BLaER1 treated with 17β-estradiol and CSF1 and Interleukin-3, amounts not matched to agents 10 nM and 100 nM (cell line): ENCODE measurements around the gene ADIPOR2.

ENCODE experiments used
- H3K27ac ChIP-seq, 11 experiments: shearing (Covaris generic); formaldehyde crosslinking; 2 replicates each; pipeline ENCODE4 v1.8.1; 2022
- H3K27me3 ChIP-seq, 11 experiments: shearing (Covaris generic); formaldehyde crosslinking; 2 replicates each; pipeline ENCODE4 v1.8.1; 2022
- H3K36me3 ChIP-seq, 11 experiments: shearing (Covaris generic); formaldehyde crosslinking; 2 replicates each; pipeline ENCODE4 v1.8.1; 2022
- H3K4me1 ChIP-seq, 10 experiments: shearing (Covaris generic); formaldehyde crosslinking; 2 replicates each; pipeline ENCODE4 v1.8.1; 2022
- H3K4me2 ChIP-seq, 11 experiments: shearing (Covaris generic); formaldehyde crosslinking; 2 replicates each; pipeline ENCODE4 v1.8.1; 2022
- H3K4me3 ChIP-seq, 10 experiments: shearing (Covaris generic); formaldehyde crosslinking; 2 replicates each; pipeline ENCODE4 v1.8.1; 2022
- H3K9ac ChIP-seq, 11 experiments: shearing (Covaris generic); formaldehyde crosslinking; 2 replicates each; pipeline ENCODE4 v1.8.1; 2022
- H3K9me3 ChIP-seq, 11 experiments: shearing (Covaris generic); formaldehyde crosslinking; replicated peaks in 1 of 11; 2 replicates each; pipeline ENCODE4 v1.8.1; 2022
- H4K20me1 ChIP-seq, 11 experiments: shearing (Covaris generic); formaldehyde crosslinking; 2 replicates each; pipeline ENCODE4 v1.8.1; 2022
- Cebpa-rat ChIP-seq, 11 experiments: shearing (Covaris generic); IDR thresholded peaks; 2 replicates each; pipeline ENCODE4 v1.8.1; 2022

ADIPOR2 gene

GRCh38 chr12:1716215-1716862 is 25.5 kb downstream of the ADIPOR2 start:
- Histone ChIP-seq H3K27ac (peak overlapping the region in 3 of 11 experiments; percentile 11 to 26 (median 13); a peak in 2 of 22 replicates), H3K4me3 (no peak overlapping the region), H4K20me1 (peaks cover 13 to 100% (median 81%) of the 10 kb centered on the region in 11 experiments; a peak in 19 of 22 replicates), H3K4me1 (peaks cover 4 to 22% (median 15%) of the 10 kb centered on the region in 10 experiments; a peak in 19 of 20 replicates), H3K4me2 (peak overlapping the region in 7 of 11 experiments; percentile 19 to 44 (median 31); a peak in 10 of 22 replicates), H3K9me3 (peaks cover 35 to 63% (median 57%) of the 10 kb centered on the region in 11 experiments), H3K36me3 (peaks cover 27 to 80% (median 68%) of the 10 kb centered on the region in 11 experiments), H3K9ac (no peak overlapping the region), H3K27me3 (no peaks in the 10 kb centered on the region)
- no peak for TF ChIP-seq Cebpa-rat (IDR thresholded peaks at IDR 0.05)

DNA sequence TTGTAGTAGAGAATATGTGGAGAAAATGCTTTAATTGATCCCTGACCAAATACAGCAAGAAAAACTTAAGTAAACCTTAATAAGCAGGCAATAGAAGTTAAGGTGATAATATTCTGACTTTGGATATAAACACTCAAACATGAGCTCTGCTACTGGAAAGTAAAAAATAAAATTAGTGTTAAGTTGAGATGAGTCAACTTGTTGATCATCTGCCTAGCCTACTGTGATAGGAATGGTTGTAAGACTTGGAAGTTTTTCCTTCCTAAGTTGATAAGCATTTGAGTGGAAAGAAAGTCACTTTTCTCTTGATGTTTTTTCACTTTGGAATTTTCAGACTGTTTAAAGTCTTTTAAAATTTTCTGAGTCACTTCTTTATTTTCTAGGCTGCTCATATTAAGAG is 26.0 kb downstream of the ADIPOR2 start:
- Histone ChIP-seq H3K4me3 (no peak overlapping the region), H3K4me1 (peaks cover 0 to 17% (median 11%) of the 10 kb centered on the region in 10 experiments; a peak in 14 of 20 replicates), H3K9ac (no peak overlapping the region), H3K36me3 (peaks cover 27 to 82% (median 66%) of the 10 kb centered on the region in 11 experiments), H3K9me3 (peaks cover 35 to 58% (median 51%) of the 10 kb centered on the region in 11 experiments), H3K27ac (no peak overlapping the region), H3K27me3 (no peaks in the 10 kb centered on the region), H4K20me1 (peaks cover 18 to 100% (median 81%) of the 10 kb centered on the region in 11 experiments; a peak in 20 of 22 replicates), H3K4me2 (peak overlapping the region in 1 of 11 experiments; percentile 31; a peak in 2 of 22 replicates)
- TF ChIP-seq Cebpa-rat (IDR thresholded peaks at IDR 0.05) = no peak

DNA sequence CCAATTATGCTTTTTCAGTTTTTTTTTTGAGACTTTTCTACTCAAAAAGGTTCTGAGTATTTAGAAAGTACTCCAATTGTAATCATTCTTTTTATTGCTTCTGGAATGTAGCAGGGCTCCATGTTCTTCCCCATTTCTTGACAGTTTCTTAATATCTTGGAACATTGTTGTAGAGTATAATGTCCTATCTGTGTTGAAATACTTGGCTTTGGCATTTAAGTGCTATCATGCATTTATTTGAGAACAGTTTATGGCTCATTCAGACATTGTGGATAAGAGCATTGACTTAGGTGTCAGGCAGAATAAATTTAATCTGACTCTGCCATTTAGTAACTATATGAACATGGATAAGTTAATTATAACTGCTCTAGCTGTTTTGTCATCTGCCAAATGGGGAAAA is 28.3 kb downstream of the ADIPOR2 start:
- peaks cover 0 to 14% (median 11%) of the 10 kb centered on the region in 10 experiments; a peak in 14 of 20 replicates for H3K4me1 ChIP-seq
- no peaks in the 10 kb centered on the region for H3K27me3 ChIP-seq
- peaks cover 18 to 79% (median 60%) of the 10 kb centered on the region in 11 experiments for H3K36me3 ChIP-seq
- no peak overlapping the region for H3K9ac ChIP-seq
- H3K9me3 ChIP-seq = peaks cover 17 to 38% (median 29%) of the 10 kb centered on the region in 11 experiments
- H3K27ac ChIP-seq = no peak overlapping the region
- no peak overlapping the region for H3K4me2 ChIP-seq
- H3K4me3 ChIP-seq = no peak overlapping the region
- TF ChIP-seq Cebpa-rat (IDR thresholded peaks at IDR 0.05) = no peak
- peaks cover 25 to 100% (median 89%) of the 10 kb centered on the region in 11 experiments; a peak in 21 of 22 replicates for H4K20me1 ChIP-seq

DNA sequence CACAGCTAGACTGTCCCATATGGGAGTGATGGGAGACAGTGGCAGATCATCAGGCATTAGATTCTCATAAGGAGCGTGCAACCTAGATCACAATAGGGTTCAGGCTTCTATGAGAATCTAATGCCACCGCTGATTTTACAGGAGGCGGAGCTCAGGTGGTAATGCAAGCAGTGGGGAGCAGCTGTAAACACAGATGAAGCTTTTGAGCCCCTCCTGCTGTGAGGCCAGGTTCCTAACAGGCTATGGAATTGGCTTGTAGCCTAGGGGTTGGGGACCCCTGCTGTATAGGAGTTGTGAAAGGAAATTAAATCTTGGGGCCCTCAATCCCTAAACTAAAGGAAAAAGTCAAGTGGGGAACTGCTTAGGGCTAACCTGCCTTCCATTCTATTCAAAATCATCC is 29.6 kb downstream of the ADIPOR2 start:
- no peak overlapping the region for H3K4me3 ChIP-seq
- H3K4me1 ChIP-seq = peaks cover 0 to 14% (median 10%) of the 10 kb centered on the region in 10 experiments; a peak in 14 of 20 replicates
- H3K27ac ChIP-seq = no peak overlapping the region
- no peak for TF ChIP-seq Cebpa-rat (IDR thresholded peaks at IDR 0.05)
- peaks cover 4 to 29% (median 15%) of the 10 kb centered on the region in 11 experiments for H3K9me3 ChIP-seq
- no peak overlapping the region for H3K9ac ChIP-seq
- H3K36me3 ChIP-seq = peaks cover 10 to 79% (median 58%) of the 10 kb centered on the region in 11 experiments; a peak in 21 of 22 replicates
- no peaks in the 10 kb centered on the region for H3K27me3 ChIP-seq
- H4K20me1 ChIP-seq = peaks cover 25 to 100% (median 89%) of the 10 kb centered on the region in 11 experiments; a peak in 21 of 22 replicates
- no peak overlapping the region for H3K4me2 ChIP-seq

GRCh38 chr12:1723721-1724120 is 32.9 kb downstream of the ADIPOR2 start:
- Histone ChIP-seq H4K20me1 (peaks cover 16 to 100% (median 84%) of the 10 kb centered on the region in 11 experiments; a peak in 21 of 22 replicates), H3K27ac (no peak overlapping the region), H3K4me3 (no peak overlapping the region), H3K4me2 (no peak overlapping the region), H3K9ac (no peak overlapping the region), H3K36me3 (peaks cover 12 to 95% (median 72%) of the 10 kb centered on the region in 11 experiments; a peak in 20 of 22 replicates), H3K4me1 (peaks cover 0 to 16% (median 0%) of the 10 kb centered on the region in 10 experiments; a peak in 5 of 20 replicates), H3K27me3 (no peaks in the 10 kb centered on the region), H3K9me3 (peaks cover 0 to 36% (median 17%) of the 10 kb centered on the region in 11 experiments; a peak in 15 of 22 replicates)
- no peak for TF ChIP-seq Cebpa-rat (IDR thresholded peaks at IDR 0.05)

DNA sequence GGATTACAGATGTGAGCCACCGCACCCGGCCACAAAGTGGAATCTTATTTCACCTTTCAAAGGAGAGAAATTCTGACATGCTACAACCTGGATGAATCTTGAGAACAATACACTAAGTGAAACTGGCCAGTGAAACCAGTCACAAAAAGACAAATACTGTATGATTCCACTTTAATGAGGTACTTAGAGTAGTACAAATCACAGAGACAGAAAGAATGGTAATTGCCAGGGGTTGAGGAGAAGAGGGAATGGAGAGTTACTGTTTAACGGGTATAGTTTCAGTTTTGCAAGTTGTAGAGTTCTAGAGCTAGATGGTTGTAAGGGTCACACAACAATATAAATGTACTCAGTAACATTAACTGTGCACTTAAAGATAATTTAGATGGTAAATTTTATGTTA is 33.4 kb downstream of the ADIPOR2 start:
- Histone ChIP-seq H3K9me3 (peaks cover 0 to 36% (median 17%) of the 10 kb centered on the region in 11 experiments; a peak in 15 of 22 replicates), H3K4me2 (no peak overlapping the region), H3K27ac (no peak overlapping the region), H3K36me3 (peaks cover 12 to 99% (median 71%) of the 10 kb centered on the region in 11 experiments; a peak in 20 of 22 replicates), H3K27me3 (no peaks in the 10 kb centered on the region), H3K4me3 (no peak overlapping the region), H4K20me1 (peaks cover 12 to 98% (median 79%) of the 10 kb centered on the region in 11 experiments; a peak in 21 of 22 replicates), H3K9ac (no peak overlapping the region), H3K4me1 (peaks cover 0 to 16% (median 0%) of the 10 kb centered on the region in 10 experiments; a peak in 4 of 20 replicates)
- TF ChIP-seq Cebpa-rat (IDR thresholded peaks at IDR 0.05) = no peak

- Histone ChIP-seq H3K4me2 (peak overlapping the region in 2 of 11 experiments; percentile 9 to 29; a peak in 2 of 22 replicates), H3K4me1 (peaks cover 0 to 16% (median 0%) of the 10 kb centered on the region in 10 experiments; a peak in 4 of 20 replicates), H3K9me3 (peaks cover 0 to 30% (median 18%) of the 10 kb centered on the region in 11 experiments; a peak in 15 of 22 replicates), H3K27me3 (no peaks in the 10 kb centered on the region), H4K20me1 (peaks cover 11 to 98% (median 62%) of the 10 kb centered on the region in 11 experiments; a peak in 21 of 22 replicates), H3K9ac (no peak overlapping the region), H3K4me3 (no peak overlapping the region), H3K36me3 (peaks cover 12 to 100% (median 69%) of the 10 kb centered on the region in 11 experiments; a peak in 21 of 22 replicates), H3K27ac (no peak overlapping the region)
- TF ChIP-seq Cebpa-rat (IDR thresholded peaks at IDR 0.05) = no peak
These were observed 35.9 kb downstream of the ADIPOR2 start for GRCh38 chr12:1726753-1727152.

DNA sequence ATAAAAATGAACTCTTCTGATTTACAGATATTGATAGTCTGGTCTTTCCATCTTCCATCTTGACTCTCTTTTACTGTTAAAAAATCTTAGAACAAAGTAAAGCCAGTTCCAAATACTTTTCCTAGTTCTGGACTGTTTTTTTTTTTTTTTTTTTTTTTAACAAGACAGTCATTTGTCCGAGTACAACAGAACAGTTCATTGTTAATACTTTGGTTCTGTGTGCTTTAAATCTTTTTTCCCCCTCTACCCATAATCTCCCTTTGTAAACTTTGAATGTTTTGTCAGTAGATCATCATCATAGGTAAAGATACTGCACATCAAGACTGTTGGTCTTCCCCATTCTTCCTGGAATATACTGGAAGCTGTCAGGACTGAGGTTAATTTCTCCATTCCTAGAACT is 38.0 kb downstream of the ADIPOR2 start:
- no peak overlapping the region for H3K4me3 ChIP-seq

More for the DNA sequence above, 38.0 kb downstream of the ADIPOR2 start:
- Histone ChIP-seq H4K20me1 (peaks cover 8 to 93% (median 46%) of the 10 kb centered on the region in 11 experiments; a peak in 18 of 22 replicates), H3K9me3 (peaks cover 0 to 44% (median 31%) of the 10 kb centered on the region in 11 experiments; a peak in 19 of 22 replicates), H3K9ac (no peak overlapping the region), H3K4me1 (peaks cover 0 to 16% (median 0%) of the 10 kb centered on the region in 10 experiments; a peak in 4 of 20 replicates), H3K27ac (no peak overlapping the region), H3K27me3 (no peaks in the 10 kb centered on the region), H3K4me2 (no peak overlapping the region), H3K36me3 (peaks cover 12 to 98% (median 73%) of the 10 kb centered on the region in 11 experiments; a peak in 21 of 22 replicates)
- no peak for TF ChIP-seq Cebpa-rat (IDR thresholded peaks at IDR 0.05)
